ENCODE measurements around the gene HYDIN.
"Not testable (repeated sequence)": the region's sequence is repeated elsewhere in the genome, so short reads cannot be mapped to it uniquely, and the experiment has no call there.

The HYDIN gene

GRCh38 chr16:70984675-70985074 lies 245.8 kb downstream of the HYDIN start:
- not testable (repeated sequence) for DNase-seq

GRCh38 chr16:70968332-70968731 lies 262.2 kb downstream of the HYDIN start:
- not testable (repeated sequence) for DNase-seq

GRCh38 chr16:70960169-70960568 lies 270.4 kb downstream of the HYDIN start:
- not testable (repeated sequence) for DNase-seq

GRCh38 chr16:70954922-70955321 lies 275.6 kb downstream of the HYDIN start:
- not testable (repeated sequence) for DNase-seq

GRCh38 chr16:70953824-70954223 lies 276.7 kb downstream of the HYDIN start:
- not testable (repeated sequence) for DNase-seq

GRCh38 chr16:70943551-70943950 lies 287.0 kb downstream of the HYDIN start:
- not testable (repeated sequence) for DNase-seq

- DNase-seq: not testable (repeated sequence)
Observed at GRCh38 chr16:70939690-70940359, 290.7 kb downstream of the HYDIN start.

- not testable (repeated sequence) for DNase-seq
Observed at GRCh38 chr16:70936781-70937525, 293.6 kb downstream of the HYDIN start.

GRCh38 chr16:70935325-70935724 lies 295.2 kb downstream of the HYDIN start:
- not testable (repeated sequence) for DNase-seq

GRCh38 chr16:70933746-70934145 lies 296.8 kb downstream of the HYDIN start:
- DNase-seq: not testable (repeated sequence)

- not testable (repeated sequence) for DNase-seq
Observed at GRCh38 chr16:70930757-70931156, 299.8 kb downstream of the HYDIN start.

GRCh38 chr16:70922164-70922563 lies 308.4 kb downstream of the HYDIN start:
- DNase-seq: not testable (repeated sequence)

GRCh38 chr16:70920661-70921060 lies 309.9 kb downstream of the HYDIN start:
- DNase-seq: not testable (repeated sequence)

- DNase-seq: not testable (repeated sequence)
Observed at GRCh38 chr16:70888208-70888607, 342.3 kb downstream of the HYDIN start.

- DNase-seq: not testable (repeated sequence)
Observed at GRCh38 chr16:70884652-70885051, 345.9 kb downstream of the HYDIN start.

GRCh38 chr16:70882311-70882710 lies 348.2 kb downstream of the HYDIN start:
- not testable (repeated sequence) for DNase-seq

GRCh38 chr16:70877895-70878294 lies 352.6 kb downstream of the HYDIN start:
- DNase-seq: not testable (repeated sequence)

- DNase-seq: not testable (repeated sequence)
Observed at GRCh38 chr16:70876442-70876841, 354.1 kb downstream of the HYDIN start.

- DNase-seq: not testable (repeated sequence)
Observed at GRCh38 chr16:70864698-70865097, 365.8 kb downstream of the HYDIN start.

GRCh38 chr16:70861996-70862395 lies 368.5 kb downstream of the HYDIN start:
- DNase-seq: not testable (repeated sequence)

- not testable (repeated sequence) for DNase-seq
Observed at GRCh38 chr16:70851299-70851698, 379.2 kb downstream of the HYDIN start.

GRCh38 chr16:70823498-70824118 lies 406.9 kb downstream of the HYDIN start:
- not testable (repeated sequence) for DNase-seq

GRCh38 chr16:70822734-70823133 lies 407.8 kb downstream of the HYDIN start:
- not testable (repeated sequence) for DNase-seq
